ENCODE results near the gene MTA1. TPM values are rescaled to one million over a fixed set of nuclear protein-coding genes. Genes with fewer than 3 reads are reported as not detected.

Gene MTA1
- total and polyA plus RNA-seq, 2 donors (not counting 1 experiment from before 2014, with no cell fraction given) = 137 to 147 TPM

- H3K4me3 Mint-ChIP-seq = no peak overlapping the region
- Histone ChIP-seq H3K4me1 (ENCODE audit: control insufficient read depth in 2 of 2, insufficient read depth in 2 of 2, low read length in 2 of 2) (no peaks in the 10 kb centered on the region), H3K9me3 (ENCODE audit: control extremely low read depth in 1 of 3, control insufficient read depth in 2 of 3, insufficient read depth in 1 of 3, low read length in 2 of 3) (no peaks in the 10 kb centered on the region), H3K27me3 (replicated peaks in 1 of 4; ENCODE audit: control extremely low read depth in 1 of 4, control insufficient read depth in 3 of 4, insufficient read depth in 4 of 4, low read length in 3 of 4) (no peaks in the 10 kb centered on the region), H3K4me2 (replicated peaks; ENCODE audit: low read depth, low read length, poor library complexity, severe bottlenecking) (no peak overlapping the region), H2AFZ (ENCODE audit: insufficient read depth, low read depth, low read length, poor library complexity, severe bottlenecking) (no peak overlapping the region), H3K27ac (ENCODE audit: low read length in 2 of 2) (no peak overlapping the region), H3K79me2 (ENCODE audit: control insufficient read depth, insufficient read depth, low read length) (peaks cover 41% of the 10 kb centered on the region), H3K4me3 (ENCODE audit: control extremely low read depth in 1 of 5, extremely low read depth in 1 of 5, insufficient read depth in 1 of 5, low read depth in 2 of 5, low read length in 4 of 5) (no peak overlapping the region), H3K36me3 (replicated peaks in 1 of 2; ENCODE audit: control extremely low read depth in 1 of 2, control insufficient read depth in 1 of 2, extremely low read depth in 1 of 2, insufficient read depth in 2 of 2, low read length in 1 of 2) (peaks cover 0 to 26% of the 10 kb centered on the region in 2 experiments), H4K20me1 (ENCODE audit: control insufficient read depth, insufficient read depth, low read length, poor library complexity, severe bottlenecking) (peaks cover 41% of the 10 kb centered on the region), H3K9ac (ENCODE audit: low read length) (no peak overlapping the region)
- H3K9me3 Mint-ChIP-seq (ENCODE audit: insufficient read depth) = no peaks in the 10 kb centered on the region
- no peak overlapping the region for H3K27ac Mint-ChIP-seq
- CTCF ChIA-PET = interaction anchor here (2.4 kb wide), 1 partner anchor 40 kb away, joined by 9 read pairs; no protein-coding TSS in a partner anchor
- POLR2A ChIA-PET = no interaction called here
- ATAC-seq (ENCODE audit: low read depth) (no peak), DNase-seq (no peak)
- no peaks in the 10 kb centered on the region for H3K27me3 Mint-ChIP-seq
- no peak for TF ChIP-seq EZH2 (IDR thresholded peaks at IDR 0.05; ENCODE audit: borderline replicate concordance, insufficient read depth, low read depth, low read length, poor library complexity, severe bottlenecking)
- no peak for TF ChIP-seq CTCF (IDR thresholded peaks at IDR 0.05)
- no peaks in the 10 kb centered on the region for H3K4me1 Mint-ChIP-seq
- 96% methylated on average over 43 of the region's 47 CpGs for WGBS (ENCODE audit: insufficient coverage)
- intact Hi-C loops (cut with micrococcal nuclease) = loop anchor here (2.0 kb wide), 1 partner anchor 79 kb away; no protein-coding TSS in a partner anchor
Observed at GRCh38 chr14:105449276-105450122, 29.9 kb downstream of the MTA1 start.

- Histone ChIP-seq H3K4me1 (ENCODE audit: control insufficient read depth in 2 of 2, insufficient read depth in 2 of 2, low read length in 2 of 2) (no peaks in the 10 kb centered on the region), H3K4me2 (replicated peaks; ENCODE audit: low read depth, low read length, poor library complexity, severe bottlenecking) (no peak overlapping the region), H3K36me3 (replicated peaks in 1 of 2; ENCODE audit: control extremely low read depth in 1 of 2, control insufficient read depth in 1 of 2, extremely low read depth in 1 of 2, insufficient read depth in 2 of 2, low read length in 1 of 2) (peaks cover 0 to 26% of the 10 kb centered on the region in 2 experiments), H3K27me3 (replicated peaks in 1 of 4; ENCODE audit: control extremely low read depth in 1 of 4, control insufficient read depth in 3 of 4, insufficient read depth in 4 of 4, low read length in 3 of 4) (no peaks in the 10 kb centered on the region), H2AFZ (ENCODE audit: insufficient read depth, low read depth, low read length, poor library complexity, severe bottlenecking) (no peak overlapping the region), H3K4me3 (ENCODE audit: control extremely low read depth in 1 of 5, extremely low read depth in 1 of 5, insufficient read depth in 1 of 5, low read depth in 2 of 5, low read length in 4 of 5) (no peak overlapping the region), H4K20me1 (ENCODE audit: control insufficient read depth, insufficient read depth, low read length, poor library complexity, severe bottlenecking) (peaks cover 41% of the 10 kb centered on the region), H3K27ac (ENCODE audit: low read length in 2 of 2) (no peak overlapping the region), H3K9me3 (ENCODE audit: control extremely low read depth in 1 of 3, control insufficient read depth in 2 of 3, insufficient read depth in 1 of 3, low read length in 2 of 3) (no peaks in the 10 kb centered on the region), H3K9ac (ENCODE audit: low read length) (no peak overlapping the region), H3K79me2 (ENCODE audit: control insufficient read depth, insufficient read depth, low read length) (peaks cover 39% of the 10 kb centered on the region)
- Mint-ChIP-seq H3K4me1 (no peaks in the 10 kb centered on the region), H3K27ac (no peak overlapping the region), H3K9me3 (ENCODE audit: insufficient read depth) (no peaks in the 10 kb centered on the region), H3K27me3 (no peaks in the 10 kb centered on the region), H3K4me3 (no peak overlapping the region)
- ATAC-seq (ENCODE audit: low read depth) = no peak
- WGBS (ENCODE audit: insufficient coverage) = 98% methylated on average over 17 of the region's 22 CpGs
- ChIA-PET POLR2A (no interaction called here), CTCF (interaction anchor here (2.4 kb wide), 1 partner anchor 39 kb away, joined by 9 read pairs; no protein-coding TSS in a partner anchor)
- intact Hi-C loops (cut with micrococcal nuclease) = no loop called here
- DNase-seq = no peak
- no peak for TF ChIP-seq EZH2 (IDR thresholded peaks at IDR 0.05; ENCODE audit: borderline replicate concordance, insufficient read depth, low read depth, low read length, poor library complexity, severe bottlenecking)
- TF ChIP-seq CTCF (IDR thresholded peaks at IDR 0.05) = no peak
Observed at GRCh38 chr14:105450123-105450505, 30.5 kb downstream of the MTA1 start.
